ENCODE measurements around the gene RNU5B-1. TPM values are rescaled to one million over a fixed set of nuclear protein-coding genes. Genes with fewer than 3 reads are reported as not detected.
"Not testable (repeated sequence)": the region's sequence is repeated elsewhere in the genome, so short reads cannot be mapped to it uniquely, and the experiment has no call there.

Gene RNU5B-1
- total RNA-seq, 1 experiment from 2014 or later = 25.8 TPM

- no peaks in the 10 kb centered on the region for H3K4me1 Mint-ChIP-seq (ENCODE audit: low read depth, unreplicated experiment)
- BruUV-seq (replicated peaks) = no TSS peak
- intact Hi-C loops (cut with micrococcal nuclease; ENCODE audit: unreplicated experiment) = no loop called here
- DNase-seq = no peak
- H3K4me3 Mint-ChIP-seq (ENCODE audit: low read depth, unreplicated experiment) = no peak overlapping the region
- no peaks in the 10 kb centered on the region for H3K9me3 Mint-ChIP-seq (ENCODE audit: low read depth, unreplicated experiment)
- no peak overlapping the region for H3K27ac Mint-ChIP-seq (ENCODE audit: unreplicated experiment)
- H3K36me3 Mint-ChIP-seq (ENCODE audit: insufficient read depth, unreplicated experiment) = no peaks in the 10 kb centered on the region
- TF ChIP-seq CTCF (IDR thresholded peaks at IDR 0.05; ENCODE audit: unreplicated experiment) = no peak
- CTCF ChIA-PET = interaction anchor here (0.6 kb wide), 1 partner anchor 83 kb away, joined by 3 read pairs; no protein-coding TSS in a partner anchor
- no peaks in the 10 kb centered on the region for H3K27me3 Mint-ChIP-seq (ENCODE audit: unreplicated experiment)
These were observed 38.0 kb upstream of the RNU5B-1 start for GRCh38 chr15:65266469-65266868.

GRCh38 chr15:65268411-65268810 is 36.1 kb upstream of the RNU5B-1 start:
- no peak for TF ChIP-seq CTCF (IDR thresholded peaks at IDR 0.05; ENCODE audit: unreplicated experiment)
- H3K36me3 Mint-ChIP-seq (ENCODE audit: insufficient read depth, unreplicated experiment) = no peaks in the 10 kb centered on the region
- no peak for DNase-seq
- no peaks in the 10 kb centered on the region for H3K9me3 Mint-ChIP-seq (ENCODE audit: low read depth, unreplicated experiment)
- no TSS peak for BruUV-seq (replicated peaks)
- H3K27me3 Mint-ChIP-seq (ENCODE audit: unreplicated experiment) = no peaks in the 10 kb centered on the region
- no peak overlapping the region for H3K4me3 Mint-ChIP-seq (ENCODE audit: low read depth, unreplicated experiment)
- no peak overlapping the region for H3K27ac Mint-ChIP-seq (ENCODE audit: unreplicated experiment)
- CTCF ChIA-PET = interaction anchor here (0.5 to 1.1 kb wide), 2 partner anchors 84 to 388 kb away, joined by 3 read pairs; partner anchors contain the start of gene CLPX
- no peaks in the 10 kb centered on the region for H3K4me1 Mint-ChIP-seq (ENCODE audit: low read depth, unreplicated experiment)
- intact Hi-C loops (cut with micrococcal nuclease; ENCODE audit: unreplicated experiment) = no loop called here

- H3K4me3 Mint-ChIP-seq (ENCODE audit: low read depth, unreplicated experiment); H3K4me1 Mint-ChIP-seq (ENCODE audit: low read depth, unreplicated experiment); H3K36me3 Mint-ChIP-seq (ENCODE audit: insufficient read depth, unreplicated experiment); H3K27me3 Mint-ChIP-seq (ENCODE audit: unreplicated experiment); H3K27ac Mint-ChIP-seq (ENCODE audit: unreplicated experiment); BruUV-seq (replicated peaks); H3K9me3 Mint-ChIP-seq (ENCODE audit: low read depth, unreplicated experiment): not testable (repeated sequence)
- peak; percentile 28 for TF ChIP-seq CTCF (IDR thresholded peaks at IDR 0.05; ENCODE audit: unreplicated experiment)
- intact Hi-C loops (cut with micrococcal nuclease; ENCODE audit: unreplicated experiment) = loop anchor here (1.0 kb wide), 1 partner anchor 82 kb away; no protein-coding TSS in a partner anchor
- CTCF ChIA-PET = interaction anchor here (0.8 to 1.7 kb wide), 6 partner anchors 10 to 86 kb away, joined by 3 to 6 read pairs (median 4); partner anchors contain the start of genes CLPX, PARP16 and RNU5B-1
- peak; percentile 72 for DNase-seq
These were observed 33.5 kb upstream of the RNU5B-1 start for GRCh38 chr15:65270811-65271545.

GRCh38 chr15:65275104-65275727 is 29.3 kb upstream of the RNU5B-1 start:
- Mint-ChIP-seq H3K9me3 (ENCODE audit: low read depth, unreplicated experiment) (no peaks in the 10 kb centered on the region), H3K4me1 (ENCODE audit: low read depth, unreplicated experiment) (peaks cover 17% of the 10 kb centered on the region), H3K27me3 (ENCODE audit: unreplicated experiment) (no peaks in the 10 kb centered on the region), H3K4me3 (ENCODE audit: low read depth, unreplicated experiment) (no peak overlapping the region), H3K36me3 (ENCODE audit: insufficient read depth, unreplicated experiment) (no peaks in the 10 kb centered on the region), H3K27ac (ENCODE audit: unreplicated experiment) (no peak overlapping the region)
- no peak for DNase-seq
- TF ChIP-seq CTCF (IDR thresholded peaks at IDR 0.05; ENCODE audit: unreplicated experiment) = no peak
- no TSS peak for BruUV-seq (replicated peaks)
- intact Hi-C loops (cut with micrococcal nuclease; ENCODE audit: unreplicated experiment) = no loop called here
- CTCF ChIA-PET = interaction anchor here (0.9 to 1.9 kb wide), 2 partner anchors 11 kb away, joined by 3 to 6 read pairs; partner anchors contain the start of gene PARP16

Measured in Calu3 (cell line).